Stimulated activated CD8-positive, alpha-beta memory T cell treated with anti-CD3 and anti-CD28 coated beads, Interleukin-15, amount 100 ng/mL, for 24 hours (primary cell): Measurements from ENCODE around the gene GRIK2.

Experiments
- DNase-seq: peaks from one replicate; pipeline ENCODE4 v3.0.0-alpha.2; 2020; ENCODE audit warnings: low read depth

Gene GRIK2

DNA sequence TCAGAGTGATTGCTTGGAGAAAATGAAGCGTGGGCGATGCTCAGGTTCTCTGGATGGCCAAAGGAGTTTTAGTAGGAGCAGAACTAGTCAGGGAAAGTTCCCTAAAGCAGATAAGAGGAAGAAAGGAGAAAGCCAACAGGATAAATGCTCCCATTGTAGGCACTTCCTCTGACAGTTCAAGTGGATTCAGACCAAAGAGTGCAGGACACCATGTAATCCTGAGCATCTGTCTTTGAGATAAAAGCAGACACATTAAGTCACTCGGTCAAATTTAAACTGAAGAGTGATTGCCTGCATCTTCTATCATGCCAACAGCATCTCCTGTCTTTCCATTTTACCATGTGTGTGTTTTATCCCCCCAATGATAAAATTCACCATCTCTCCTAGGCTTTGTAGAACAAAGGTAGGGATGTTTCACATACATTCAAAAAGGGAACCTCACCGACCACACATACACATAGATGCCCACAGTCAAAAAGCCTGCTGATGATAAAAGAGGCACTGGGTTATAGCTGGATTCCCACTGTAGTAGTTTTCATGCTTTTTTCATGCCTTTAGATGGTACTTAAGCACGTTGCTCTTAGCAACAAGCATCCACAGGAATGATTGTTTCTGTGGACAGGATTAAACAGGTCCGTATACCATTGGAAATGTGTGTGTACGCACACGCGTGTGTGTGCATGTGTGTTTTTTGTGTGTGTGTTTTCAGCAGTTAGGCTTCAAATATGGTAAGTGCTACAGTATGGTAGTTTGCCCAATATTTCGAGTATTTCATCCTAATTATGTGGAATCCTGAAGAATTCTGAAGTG, 7.0 kb downstream of the GRIK2 start:
- DNase-seq = no peak

GRCh38 chr6:101401171-101401570, 7.7 kb downstream of the GRIK2 start:
- no peak for DNase-seq

GRCh38 chr6:101401792-101402621, 8.5 kb downstream of the GRIK2 start:
- DNase-seq = no peak

DNA sequence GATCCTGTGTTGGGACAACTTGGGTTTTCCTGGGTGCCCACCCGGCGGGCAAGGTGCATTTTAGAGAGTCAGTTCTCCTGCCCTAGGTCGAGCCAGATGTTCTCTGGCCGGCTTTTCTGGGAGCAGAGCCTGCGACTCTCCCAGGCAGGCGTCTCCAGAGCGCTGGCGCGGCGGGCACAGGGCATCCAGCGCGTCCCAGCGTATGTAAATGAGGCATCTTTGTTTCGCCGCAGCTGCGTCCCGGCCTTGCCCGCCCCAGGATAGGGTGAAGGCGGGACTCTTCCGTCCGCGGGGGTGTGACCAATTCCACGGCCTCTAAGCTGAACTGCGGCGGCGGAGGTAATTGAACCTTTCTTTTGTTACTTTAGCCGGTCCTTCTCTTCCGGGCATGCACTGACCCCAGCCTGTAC, 9.1 kb downstream of the GRIK2 start:
- no peak for DNase-seq

- no peak for DNase-seq
Observed at GRCh38 chr6:101403216-101403945, 9.9 kb downstream of the GRIK2 start.

GRCh38 chr6:101404775-101405174, 11.3 kb downstream of the GRIK2 start:
- DNase-seq = no peak

DNA sequence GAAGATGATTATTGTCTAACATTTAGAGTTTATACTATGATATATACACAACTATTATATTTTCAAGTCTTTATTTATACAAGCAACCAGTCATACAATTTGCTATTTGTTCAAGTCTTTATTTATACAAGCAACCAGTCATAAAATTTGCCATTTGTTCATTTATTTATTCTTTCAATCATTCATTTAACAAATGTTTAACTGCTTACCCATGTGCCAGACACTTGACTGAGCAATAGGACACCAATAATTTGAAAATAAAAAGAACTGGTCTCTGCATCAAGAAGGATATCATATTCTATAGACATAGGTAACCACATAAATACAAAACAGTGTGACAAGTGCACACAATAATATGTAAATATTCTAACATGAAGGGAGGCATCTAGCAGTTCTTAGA, 20.3 kb downstream of the GRIK2 start:
- DNase-seq = no peak

DNA sequence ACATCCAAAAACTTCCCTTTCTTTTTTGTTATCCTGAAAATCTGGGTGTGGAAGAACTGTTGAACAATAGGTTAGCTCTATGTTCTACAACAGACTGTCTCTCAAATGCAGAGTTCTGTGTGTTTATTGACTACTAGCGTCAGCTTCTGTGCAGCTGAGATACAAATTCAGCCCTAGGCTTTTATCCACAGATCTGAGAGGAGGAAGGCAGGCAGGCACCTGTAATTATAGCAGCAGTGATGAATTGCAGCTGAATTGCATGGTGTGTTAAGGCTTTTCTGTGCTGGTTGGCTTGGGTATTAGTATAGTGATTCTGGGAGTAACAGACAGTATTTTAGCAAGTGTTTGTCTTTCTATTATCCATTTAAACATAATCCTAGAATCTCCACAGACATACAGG, 24.4 kb downstream of the GRIK2 start:
- no peak for DNase-seq

- no peak for DNase-seq
Observed at GRCh38 chr6:101422251-101422650, 28.7 kb downstream of the GRIK2 start.

DNA sequence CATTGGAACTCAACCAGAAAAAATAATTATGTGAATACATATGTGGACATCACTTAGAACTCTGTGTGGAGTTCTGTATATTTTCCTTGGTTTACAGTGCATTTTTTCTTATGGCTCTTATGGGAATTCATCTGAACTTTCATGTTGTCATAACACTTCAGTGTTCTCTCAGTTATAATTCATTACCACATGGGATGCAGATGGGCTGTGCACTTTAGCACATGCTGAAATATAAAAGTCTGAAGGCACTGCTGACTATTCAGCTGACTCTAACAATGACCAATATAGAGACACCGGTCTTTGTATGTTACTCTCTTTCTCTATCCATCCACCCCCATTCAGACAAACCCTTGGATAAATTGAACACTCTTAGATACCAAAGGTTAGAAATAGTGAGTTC, 29.3 kb downstream of the GRIK2 start:
- no peak for DNase-seq

DNA sequence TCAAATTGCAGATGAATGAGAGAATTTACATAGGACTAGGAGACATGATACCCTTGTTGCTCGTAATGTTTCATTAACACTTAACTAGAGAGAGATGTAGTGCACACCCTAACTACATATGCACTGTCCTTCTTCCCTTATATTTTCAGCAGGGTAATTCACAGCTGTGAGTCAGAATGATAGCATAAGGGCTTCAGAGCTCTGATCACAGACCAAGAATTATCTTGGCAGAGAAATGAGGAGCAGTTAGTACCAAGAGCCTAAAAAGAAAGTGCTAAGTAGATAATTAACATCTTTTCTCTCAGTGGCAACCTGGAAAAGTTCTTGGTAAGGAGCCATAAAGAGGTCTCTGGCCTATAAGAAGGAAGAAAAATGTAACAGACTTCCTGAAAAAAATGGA, 35.8 kb downstream of the GRIK2 start:
- DNase-seq = no peak

DNA sequence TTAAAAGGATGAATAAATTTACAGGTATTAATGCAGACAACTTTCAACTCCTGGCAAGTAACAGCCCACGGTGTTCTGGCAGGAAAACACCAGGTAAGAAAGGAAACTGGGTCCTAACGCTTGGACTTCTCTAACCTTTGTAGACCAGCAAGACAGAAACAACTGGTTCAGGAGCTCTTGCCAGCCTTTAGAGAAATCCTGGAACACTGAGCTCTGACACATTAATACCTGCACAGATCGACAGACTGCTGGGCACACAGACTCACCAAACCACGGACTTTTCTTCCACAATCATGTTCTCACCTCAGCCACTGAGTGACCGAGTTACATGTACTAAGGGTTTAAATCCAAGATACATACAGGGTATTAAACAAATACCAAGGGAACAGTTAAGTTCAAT, 36.3 kb downstream of the GRIK2 start:
- DNase-seq = no peak

DNA sequence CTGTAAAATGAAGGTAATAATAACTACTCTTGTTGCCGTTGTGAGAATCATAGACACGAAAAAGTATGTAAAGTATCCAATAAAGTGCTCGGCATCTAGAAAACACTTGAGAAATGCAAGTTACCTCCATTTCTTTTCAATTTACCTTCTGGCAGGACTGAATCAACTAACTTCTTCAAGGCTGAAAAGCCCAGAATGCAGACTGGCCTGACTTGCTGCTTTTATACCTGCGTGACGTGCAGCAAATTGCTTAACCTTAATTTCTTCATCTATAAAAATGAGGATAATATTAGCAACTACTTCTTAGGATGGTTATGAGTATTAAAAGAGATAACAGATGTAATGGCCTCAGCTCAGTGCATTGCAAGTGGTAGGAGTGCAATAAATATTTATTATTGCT, 39.6 kb downstream of the GRIK2 start:
- no peak for DNase-seq

DNA sequence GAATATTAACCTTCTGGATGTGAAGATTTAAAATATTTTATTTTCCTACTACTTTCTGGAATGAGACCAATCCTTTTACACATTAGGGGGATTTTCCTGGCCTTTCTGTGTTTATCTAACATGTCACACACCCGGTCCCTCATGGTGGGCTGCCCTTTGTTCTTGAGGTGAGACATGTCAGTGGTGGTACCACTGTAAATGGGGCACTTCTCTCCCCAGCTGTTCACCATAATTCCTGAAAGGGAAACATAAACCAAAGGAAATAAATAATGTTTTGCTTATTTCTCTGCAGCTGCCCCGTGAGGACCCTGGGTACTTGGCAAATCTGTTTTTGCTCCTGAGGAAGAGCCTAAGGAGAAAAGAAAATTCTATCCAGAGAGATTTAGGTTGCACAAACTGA, 41.1 kb downstream of the GRIK2 start:
- DNase-seq = no peak

DNA sequence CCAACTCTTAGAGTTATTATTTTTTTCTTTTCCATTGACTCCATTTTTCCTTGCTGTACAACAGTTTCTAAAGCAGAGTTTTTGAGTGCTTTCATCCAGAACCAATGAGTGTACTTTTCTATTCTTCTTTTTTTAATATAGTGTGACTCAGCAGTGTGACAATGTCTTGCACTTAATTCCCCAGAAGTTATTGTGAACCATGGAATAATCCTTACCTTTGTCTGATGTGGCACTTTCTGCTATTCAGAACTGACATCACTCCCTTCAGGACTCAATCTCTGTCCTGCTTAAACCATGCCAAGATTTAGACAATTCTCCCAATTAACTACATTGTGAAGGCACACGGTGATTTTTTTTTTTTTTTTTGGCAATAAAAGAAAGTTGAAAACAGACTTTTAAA, 41.5 kb downstream of the GRIK2 start:
- no peak for DNase-seq

- no peak for DNase-seq
Observed at GRCh38 chr6:101439790-101440189, 46.3 kb downstream of the GRIK2 start.

- DNase-seq = no peak
Observed at GRCh38 chr6:101443315-101443714, 49.8 kb downstream of the GRIK2 start.

GRCh38 chr6:101444717-101445116, 51.2 kb downstream of the GRIK2 start:
- no peak for DNase-seq

DNA sequence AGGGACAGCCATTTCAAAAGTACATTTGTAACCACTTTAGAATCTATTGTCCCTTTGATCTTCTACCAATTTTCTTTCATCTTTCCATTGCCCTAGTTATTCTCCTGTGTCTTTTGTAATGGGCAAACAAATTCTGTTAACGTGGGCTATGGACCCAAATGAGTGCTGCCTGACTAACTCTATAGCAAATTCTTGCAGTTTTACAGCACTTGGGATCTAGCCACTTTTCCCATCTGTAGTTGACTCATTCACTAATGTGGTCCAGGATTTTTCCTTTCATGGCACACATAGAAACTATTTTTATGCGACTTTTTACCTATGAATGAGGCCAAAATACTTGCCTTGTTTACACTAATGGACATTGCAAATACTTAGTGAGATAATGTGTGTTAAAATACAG, 52.0 kb downstream of the GRIK2 start:
- DNase-seq = no peak

GRCh38 chr6:101450901-101451300, 57.4 kb downstream of the GRIK2 start:
- no peak for DNase-seq

DNA sequence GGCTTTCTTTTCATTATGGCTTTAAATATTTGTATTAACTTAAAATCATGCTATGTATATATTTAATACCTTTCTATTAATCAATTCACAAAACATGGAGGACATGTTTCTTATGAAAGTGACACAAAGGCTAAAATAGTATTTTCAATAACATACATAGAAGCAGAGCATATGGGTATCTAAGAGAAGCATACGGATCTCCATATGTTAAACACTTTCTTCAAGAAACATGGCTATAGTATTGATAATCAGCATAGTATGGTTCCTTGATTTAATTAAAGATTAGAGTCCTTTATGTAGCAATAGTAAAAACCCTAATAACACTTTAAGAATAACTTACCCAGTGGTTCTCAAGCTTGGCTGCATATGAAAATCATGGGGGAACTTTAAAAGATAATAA, 58.5 kb downstream of the GRIK2 start:
- no peak for DNase-seq

GRCh38 chr6:101453221-101453620, 59.7 kb downstream of the GRIK2 start:
- no peak for DNase-seq
